PC-3 (cell line): ENCODE data around the gene SPATA32. TPM values are rescaled to one million over a fixed set of nuclear protein-coding genes. Genes with fewer than 3 reads are reported as not detected.

Experiments used
- ATAC-seq: fragments of 200-7000 bp; cut with Tn5 transposase; 2 replicates; pipeline ENCODE4 v1.9.1; 2020; ENCODE audit warnings: mild to moderate bottlenecking, moderate library complexity
- BruUV-seq: library from RNA; stranded (reverse); fragments of 400-500 nt; replicated peaks from 2 replicates; lab custom pipeline; 2021; lab: Mats Ljungman, UMichigan
- CTCF ChIA-PET: fragments of 300-600 bp; sonication (Branson Sonifier 250); formaldehyde crosslinking; loops from one replicate; lab custom pipeline; 2022; ENCODE audit warnings: antibody characterized with exemption; lab: Charles Lee
- POLR2A ChIA-PET: fragments of 300-600 bp; sonication (Branson Sonifier 250); formaldehyde crosslinking; loops from one replicate; lab custom pipeline; 2022; ENCODE audit warnings: antibody characterized with exemption; ENCODE audit not compliant: unreplicated experiment; lab: Charles Lee
- DNase-seq: peaks from one replicate; pipeline ENCODE4 v3.0.0-alpha.2; 2015
- H2AFZ ChIP-seq: fragments of 300-600 bp; sonication (generic); 2 replicates; pipeline ENCODE4 v1.6.0; 2016; ENCODE audit warnings: antibody characterized with exemption, low read length
- H3F3A ChIP-seq: fragments of 300-600 bp; sonication (generic); one replicate; pipeline ENCODE4 v1.6.0; 2017; ENCODE audit warnings: antibody characterized with exemption, low read length, control low read depth, mild to moderate bottlenecking; ENCODE audit not compliant: unreplicated experiment
- H3K27ac ChIP-seq: fragments of 300-600 bp; sonication (generic); 2 replicates; pipeline ENCODE4 v1.5.1; 2016; ENCODE audit warnings: mild to moderate bottlenecking, low read length
- H3K27me3 ChIP-seq: fragments of 300-600 bp; sonication (generic); 2 replicates; pipeline ENCODE4 v1.6.1; 2016; ENCODE audit warnings: low read length, mixed read lengths
- H3K36me3 ChIP-seq: fragments of 300-600 bp; sonication (generic); 2 replicates; pipeline ENCODE4 v1.6.1; 2016; ENCODE audit warnings: low read depth, mixed run types, low read length, mixed read lengths
- H3K4me1 ChIP-seq: fragments of 300-600 bp; sonication (generic); 2 replicates; pipeline ENCODE4 v1.5.1; 2016; ENCODE audit warnings: low read length; ENCODE audit not compliant: insufficient read depth
- H3K4me2 ChIP-seq: fragments of 300-600 bp; sonication (generic); 2 replicates; pipeline ENCODE4 v1.6.0; 2016; ENCODE audit warnings: low read length
- H3K4me3 ChIP-seq: fragments of 300-600 bp; sonication (generic); 2 replicates; pipeline ENCODE4 v1.5.1; 2016; ENCODE audit warnings: mild to moderate bottlenecking, low read length, mixed read lengths
- H3K79me2 ChIP-seq: fragments of 300-600 bp; sonication (generic); 2 replicates; pipeline ENCODE4 v1.6.1; 2017; ENCODE audit warnings: low read length, mixed read lengths
- H3K9ac ChIP-seq: fragments of 300-600 bp; sonication (generic); 2 replicates; pipeline ENCODE4 v1.6.0; 2016; ENCODE audit warnings: mild to moderate bottlenecking, low read length
- H3K9me2 ChIP-seq: fragments of 300-600 bp; sonication (generic); replicated peaks from 2 replicates; pipeline ENCODE4 v1.6.1; 2016; ENCODE audit warnings: mixed run types, low read length, mixed read lengths
- H3K9me3 ChIP-seq: fragments of 300-600 bp; sonication (generic); 2 replicates; pipeline ENCODE4 v1.6.1; 2016; ENCODE audit warnings: low read length, mixed read lengths
- H4K20me1 ChIP-seq: fragments of 300-600 bp; sonication (generic); 2 replicates; pipeline ENCODE4 v1.6.1; 2016; ENCODE audit warnings: low read length, mixed read lengths
- CTCF ChIP-seq: fragments of 300-600 bp; sonication (generic); conservative IDR thresholded peaks from 2 replicates; pipeline ENCODE4 v1.5.1; 2017; ENCODE audit warnings: antibody characterized with exemption, low read depth, mild to moderate bottlenecking, low read length
- EZH2 ChIP-seq: fragments of 300-600 bp; sonication (generic); IDR thresholded peaks from one replicate; pipeline ENCODE4 v1.6.1; 2017; ENCODE audit warnings: antibody characterized with exemption, mild to moderate bottlenecking, low read length; ENCODE audit not compliant: unreplicated experiment
- EZH2phosphoT487 ChIP-seq: fragments of 300-600 bp; sonication (generic); IDR thresholded peaks from 2 replicates; pipeline ENCODE4 v1.6.1; 2018; ENCODE audit warnings: mild to moderate bottlenecking, antibody characterized with exemption, low read length, borderline replicate concordance
- intact Hi-C: fragments of 100-400 bp; cut with micrococcal nuclease; formaldehyde crosslinking; loops from 2 replicates; pipeline ENCODE4 v1.9.0; 2023
- total RNA-seq: library from RNA; depleted of rRNA; stranded (reverse); fragments of >200 nt; gene quantifications from 2 replicates; pipeline ENCODE4 v1.2.3, GENCODE V29; 2014

SPATA32 gene
- total RNA-seq, 1 experiment from 2014 or later = not detected

GRCh38 chr17:45230410-45230786 lies 31.5 kb downstream of the SPATA32 start:
- intact Hi-C loops = no loop called here
- ATAC-seq = no peak
- H3K27me3 ChIP-seq = no peaks in the 10 kb centered on the region
- peak overlapping the region; percentile 69 for H3K27ac ChIP-seq
- no peak overlapping the region for H3K9ac ChIP-seq
- no peaks in the 10 kb centered on the region for H3K9me2 ChIP-seq
- no peaks in the 10 kb centered on the region for H3K36me3 ChIP-seq
- H2AFZ ChIP-seq = no peak overlapping the region
- no peaks in the 10 kb centered on the region for H4K20me1 ChIP-seq
- TF ChIP-seq EZH2phosphoT487 (no peak), EZH2 (no peak), CTCF (no peak)
- H3F3A ChIP-seq = no peaks in the 10 kb centered on the region
- no peak overlapping the region for H3K4me3 ChIP-seq
- no TSS peak for BruUV-seq
- no peaks in the 10 kb centered on the region for H3K79me2 ChIP-seq
- H3K4me1 ChIP-seq = peaks cover 56% of the 10 kb centered on the region
- H3K9me3 ChIP-seq = no peaks in the 10 kb centered on the region
- peak overlapping the region; percentile 8; the same call in 1 of the 2 replicates for H3K4me2 ChIP-seq
- POLR2A ChIA-PET = no interaction called here
- no peak for DNase-seq
- CTCF ChIA-PET = interaction anchor here (0.6 to 2.5 kb wide), 5 partner anchors 11 to 95 kb away, joined by 3 to 16 read pairs (median 3); partner anchors contain the start of gene ACBD4

GRCh38 chr17:45229681-45230409 lies 32.0 kb downstream of the SPATA32 start:
- Histone ChIP-seq H3K9ac (peak overlapping the region; percentile 47), H3K4me2 (no peak overlapping the region), H3K4me3 (no peak overlapping the region), H3K36me3 (no peaks in the 10 kb centered on the region), H3F3A (no peaks in the 10 kb centered on the region), H3K79me2 (no peaks in the 10 kb centered on the region), H3K27me3 (no peaks in the 10 kb centered on the region), H3K27ac (peak overlapping the region; percentile 69), H4K20me1 (no peaks in the 10 kb centered on the region), H3K9me2 (no peaks in the 10 kb centered on the region), H2AFZ (no peak overlapping the region), H3K9me3 (no peaks in the 10 kb centered on the region), H3K4me1 (peaks cover 62% of the 10 kb centered on the region)
- ChIA-PET POLR2A (no interaction called here), CTCF (interaction anchor here (0.7 to 0.9 kb wide), 4 partner anchors 11 to 157 kb away, joined by 3 to 4 read pairs (median 3); no protein-coding TSS in a partner anchor)
- intact Hi-C loops = no loop called here
- no TSS peak for BruUV-seq
- ATAC-seq = no peak
- no peak for TF ChIP-seq EZH2phosphoT487
- no peak for TF ChIP-seq CTCF
- TF ChIP-seq EZH2 = no peak
- DNase-seq = no peak
